ENCODE measurements around the gene PTX3.

DNA sequence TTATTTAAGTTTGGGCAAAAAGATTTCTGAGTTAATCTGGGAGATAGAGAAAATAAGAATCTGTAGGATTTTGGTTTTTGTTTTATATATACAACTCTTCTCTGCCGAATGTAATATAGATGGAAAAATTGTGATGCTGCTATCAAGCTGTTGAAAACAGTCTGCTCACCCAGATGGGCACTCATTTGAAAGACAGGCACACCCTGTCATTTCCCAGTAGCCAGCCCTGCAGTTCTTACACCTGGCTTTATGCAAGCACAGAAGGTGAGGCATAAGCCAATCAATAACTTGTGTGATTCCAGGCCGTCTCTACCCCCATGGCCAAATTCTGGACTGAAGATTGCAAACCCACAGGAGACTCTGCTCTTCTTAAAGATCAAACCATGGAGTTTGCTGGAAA lies 27.1 kb upstream of the PTX3 start:
- TF ChIP-seq CTCF (IDR thresholded peaks at IDR 0.05) (no peak), POLR2A (IDR thresholded peaks at IDR 0.05) (no peak)

All from body of pancreas (tissue), 4 donors.